ENCODE results near the gene TCEA2.

TCEA2 gene

DNA sequence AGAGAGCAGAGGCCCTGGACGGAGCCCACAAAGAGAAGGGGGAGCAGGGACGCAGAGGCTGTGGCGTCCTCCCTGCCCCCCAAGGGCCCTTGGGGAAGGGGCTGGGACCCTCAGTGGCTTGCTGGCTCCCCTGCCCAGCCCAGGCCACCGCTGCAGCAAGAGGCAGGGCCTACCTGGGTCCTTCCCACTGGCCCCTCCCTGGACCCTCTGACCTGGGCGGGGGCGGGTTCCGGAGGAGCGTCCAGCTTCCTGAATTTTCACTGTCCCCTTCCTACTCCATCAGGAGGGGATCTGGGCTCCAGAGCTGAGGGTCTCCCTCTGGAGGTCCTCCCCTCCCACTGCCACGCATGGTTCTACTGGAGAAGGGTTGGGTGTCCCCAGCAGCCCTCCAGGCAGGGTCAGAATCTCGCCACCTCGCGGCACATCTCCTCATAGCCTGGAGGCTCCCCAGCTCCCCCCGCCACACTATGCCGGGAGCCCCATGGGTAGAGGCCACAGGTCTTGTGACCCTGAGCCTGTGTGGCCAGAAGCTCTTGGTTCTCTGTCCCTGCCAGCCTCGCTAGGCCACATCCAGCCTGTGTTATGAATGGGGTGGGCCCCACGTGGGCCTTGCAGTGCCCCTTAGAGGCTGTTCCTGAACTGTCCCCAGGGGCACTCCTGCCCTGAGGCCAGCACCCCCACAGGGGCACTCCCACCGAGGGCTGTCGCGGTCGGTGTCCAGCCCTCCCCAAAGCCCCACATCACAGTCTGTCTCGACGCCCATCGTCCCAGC, 12.6 kb upstream of the TCEA2 start:
- H3K4me3 ChIP-seq (replicated peaks in 1 of 2; ENCODE audit: low read depth in 2 of 2, low read length in 2 of 2): no peak overlapping the region
- no peak for DNase-seq (ENCODE audit: low read depth in 2 of 2)
- TF ChIP-seq, protein P1, sequence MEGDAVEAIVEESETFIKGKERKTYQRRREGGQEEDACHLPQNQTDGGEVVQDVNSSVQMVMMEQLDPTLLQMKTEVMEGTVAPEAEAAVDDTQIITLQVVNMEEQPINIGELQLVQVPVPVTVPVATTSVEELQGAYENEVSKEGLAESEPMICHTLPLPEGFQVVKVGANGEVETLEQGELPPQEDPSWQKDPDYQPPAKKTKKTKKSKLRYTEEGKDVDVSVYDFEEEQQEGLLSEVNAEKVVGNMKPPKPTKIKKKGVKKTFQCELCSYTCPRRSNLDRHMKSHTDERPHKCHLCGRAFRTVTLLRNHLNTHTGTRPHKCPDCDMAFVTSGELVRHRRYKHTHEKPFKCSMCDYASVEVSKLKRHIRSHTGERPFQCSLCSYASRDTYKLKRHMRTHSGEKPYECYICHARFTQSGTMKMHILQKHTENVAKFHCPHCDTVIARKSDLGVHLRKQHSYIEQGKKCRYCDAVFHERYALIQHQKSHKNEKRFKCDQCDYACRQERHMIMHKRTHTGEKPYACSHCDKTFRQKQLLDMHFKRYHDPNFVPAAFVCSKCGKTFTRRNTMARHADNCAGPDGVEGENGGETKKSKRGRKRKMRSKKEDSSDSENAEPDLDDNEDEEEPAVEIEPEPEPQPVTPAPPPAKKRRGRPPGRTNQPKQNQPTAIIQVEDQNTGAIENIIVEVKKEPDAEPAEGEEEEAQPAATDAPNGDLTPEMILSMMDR (IDR thresholded peaks at IDR 0.05; ENCODE audit: low read depth, low read length): no peak

DNA sequence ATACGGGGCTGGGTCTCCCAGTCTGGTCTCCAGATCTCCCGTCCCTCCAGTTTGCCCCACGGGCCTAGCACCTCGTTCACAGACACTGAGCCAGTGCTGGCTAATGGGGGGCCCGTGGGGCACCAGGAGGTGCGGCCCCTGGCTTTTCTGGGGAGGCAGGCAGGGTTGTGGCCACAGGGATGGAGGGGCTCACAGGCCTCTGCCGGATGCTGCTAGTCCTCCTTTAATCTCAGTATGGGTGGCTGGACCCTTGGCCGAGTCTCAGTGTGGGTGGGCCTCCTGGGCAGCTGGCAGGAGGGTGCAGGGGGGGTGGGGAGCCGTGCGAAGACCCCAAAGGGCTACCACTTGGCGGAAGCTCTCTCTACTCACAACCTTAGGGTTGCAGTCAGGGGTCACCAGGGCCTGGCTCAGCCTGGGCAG, 12.0 kb upstream of the TCEA2 start:
- H3K4me3 ChIP-seq (replicated peaks in 1 of 2; ENCODE audit: low read depth in 2 of 2, low read length in 2 of 2): no peak overlapping the region
- no peak for DNase-seq (ENCODE audit: low read depth in 2 of 2)
- TF ChIP-seq, protein P1 (IDR thresholded peaks at IDR 0.05; ENCODE audit: low read depth, low read length): no peak

- H3K4me3 ChIP-seq (replicated peaks in 1 of 2; ENCODE audit: low read depth in 2 of 2, low read length in 2 of 2): no peak overlapping the region
- TF ChIP-seq, protein P1 (IDR thresholded peaks at IDR 0.05; ENCODE audit: low read depth, low read length): no peak
- DNase-seq (ENCODE audit: low read depth in 2 of 2): no peak
Observed at GRCh38 chr20:64051561-64052325, 11.3 kb upstream of the TCEA2 start.

DNA sequence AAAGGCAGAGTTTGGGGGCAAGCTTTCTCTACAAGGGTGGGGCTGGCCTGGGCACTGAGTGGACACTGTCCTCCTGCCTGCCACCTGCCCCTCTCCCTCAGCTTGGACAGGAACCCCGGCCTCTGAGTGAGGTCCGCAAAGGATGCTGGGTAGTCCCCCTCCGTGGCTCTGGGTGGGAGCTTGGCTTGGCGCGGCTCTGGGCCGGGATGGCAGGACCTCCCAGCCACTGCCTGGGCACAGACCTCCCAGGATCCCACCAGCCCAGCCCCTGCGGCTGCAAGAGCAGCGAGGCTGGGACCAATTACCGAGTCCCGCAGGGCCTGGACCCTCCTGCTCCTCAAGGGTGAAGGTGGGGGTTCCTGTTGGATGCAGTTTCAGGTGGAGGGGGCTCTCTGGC, 10.7 kb upstream of the TCEA2 start:
- no peak overlapping the region for H3K4me3 ChIP-seq (replicated peaks in 1 of 2; ENCODE audit: low read depth in 2 of 2, low read length in 2 of 2)
- TF ChIP-seq, protein P1 (IDR thresholded peaks at IDR 0.05; ENCODE audit: low read depth, low read length): no peak
- DNase-seq (ENCODE audit: low read depth in 2 of 2): no peak

DNA sequence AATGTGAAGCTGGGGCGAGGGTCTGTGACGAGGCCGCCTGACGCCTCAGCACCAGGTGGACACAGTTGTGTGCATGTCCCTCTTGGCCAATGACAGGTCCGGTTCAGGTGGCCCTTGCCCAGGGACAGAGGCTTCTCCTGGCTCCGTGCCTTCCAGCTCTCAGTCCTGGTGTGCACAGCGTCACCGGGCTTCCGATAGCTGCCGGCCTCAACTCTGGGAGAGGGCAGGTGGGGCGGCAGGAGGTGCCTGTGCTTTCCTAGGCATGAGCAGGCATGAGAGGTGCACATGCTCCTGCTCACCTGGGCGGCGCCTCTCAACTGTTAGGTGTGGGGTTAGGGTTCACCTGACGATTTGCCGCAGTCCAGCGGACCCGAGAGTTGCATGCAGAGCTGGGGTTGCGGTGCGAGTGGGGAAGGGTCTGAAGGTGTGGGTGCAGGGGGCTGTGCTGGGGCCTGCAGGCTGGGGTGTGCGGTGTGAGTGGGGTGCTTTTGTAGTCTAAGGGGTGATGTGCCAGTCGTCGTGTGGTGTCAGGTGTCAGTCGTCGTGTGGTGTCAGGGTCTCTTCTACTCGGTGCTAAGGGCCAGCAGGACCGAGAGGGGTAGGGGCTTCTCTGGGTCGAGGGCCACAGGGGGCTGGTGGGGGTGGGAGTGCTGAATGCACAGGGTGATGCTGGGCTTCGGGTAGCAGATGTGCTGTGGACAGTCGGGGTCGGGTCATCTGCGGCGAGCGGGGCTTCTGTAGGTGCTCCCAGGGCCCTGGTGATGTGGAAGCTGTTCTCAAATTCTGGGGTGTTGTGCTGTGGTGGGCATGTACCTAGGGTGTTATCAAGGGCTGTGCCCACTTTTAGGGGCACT, 9.8 kb upstream of the TCEA2 start:
- DNase-seq (ENCODE audit: low read depth in 2 of 2): no peak
- TF ChIP-seq, protein P1 (IDR thresholded peaks at IDR 0.05; ENCODE audit: low read depth, low read length): no peak
- H3K4me3 ChIP-seq (replicated peaks in 1 of 2; ENCODE audit: low read depth in 2 of 2, low read length in 2 of 2): no peak overlapping the region

- peak overlapping the region in 1 of 2 donors; percentile 4 for H3K4me3 ChIP-seq (replicated peaks in 1 of 2; ENCODE audit: low read depth in 2 of 2, low read length in 2 of 2)
- DNase-seq (ENCODE audit: low read depth in 2 of 2): peak; percentile 25 to 94
- TF ChIP-seq, protein P1 (IDR thresholded peaks at IDR 0.05; ENCODE audit: low read depth, low read length): peak; percentile 9
Observed at GRCh38 chr20:64053841-64054661, 8.9 kb upstream of the TCEA2 start.

Measured in cardiac fibroblast (primary cell).